Osteoblast (primary cell): ENCODE measurements around the gene PRMT9. TPM values are rescaled to one million over a fixed set of nuclear protein-coding genes. Genes with fewer than 3 reads are reported as not detected.

Experiments used
- DNase-seq: peaks from one replicate; pipeline ENCODE4 v3.0.0; 2011; ENCODE audit warnings: low spot score, mixed read lengths; ENCODE audit not compliant: insufficient read length; ENCODE audit errors: missing footprints
- H2AFZ ChIP-seq: 2 replicates; pipeline ENCODE4 v1.6.0; 2011; ENCODE audit warnings: mild to moderate bottlenecking, low read length
- H3K27ac ChIP-seq: 2 replicates; pipeline ENCODE4 v1.5.1; 2011; ENCODE audit warnings: mild to moderate bottlenecking, low read depth, low read length, moderate library complexity
- H3K27me3 ChIP-seq: 2 replicates; pipeline ENCODE4 v1.6.0; 2012; ENCODE audit warnings: mild to moderate bottlenecking, control low read depth, inconsistent platforms, low read length, moderate library complexity; ENCODE audit not compliant: insufficient read depth
- H3K36me3 ChIP-seq: 2 replicates; pipeline ENCODE4 v1.5.1; 2011; ENCODE audit warnings: mild to moderate bottlenecking, low read length, control low read depth, moderate library complexity; ENCODE audit not compliant: insufficient read depth
- H3K4me1 ChIP-seq: 2 replicates; pipeline ENCODE4 v1.5.1; 2011; ENCODE audit warnings: mild to moderate bottlenecking, low read length, control low read depth, moderate library complexity; ENCODE audit not compliant: insufficient read depth
- H3K4me2 ChIP-seq: 2 replicates; pipeline ENCODE4 v1.6.0; 2011; ENCODE audit warnings: mild to moderate bottlenecking, low read length; ENCODE audit not compliant: insufficient read depth
- H3K4me3 ChIP-seq: fragments of 200-600 bp; sonication (generic); 3 replicates; pipeline ENCODE4 v1.5.1; 2012; ENCODE audit warnings: mild to moderate bottlenecking, low read length, inconsistent platforms; ENCODE audit not compliant: insufficient read depth
- H3K79me2 ChIP-seq: 2 replicates; pipeline ENCODE4 v1.6.0; 2012; ENCODE audit warnings: mild to moderate bottlenecking, low read length, control low read depth, inconsistent platforms; ENCODE audit not compliant: insufficient read depth
- H3K9me3 ChIP-seq: 2 replicates; pipeline ENCODE4 v1.5.1; 2011; ENCODE audit warnings: low read depth, low read length, control low read depth
- H4K20me1 ChIP-seq: 2 replicates; pipeline ENCODE4 v1.6.0; 2012; ENCODE audit warnings: mild to moderate bottlenecking, low read length, control low read depth; ENCODE audit not compliant: insufficient read depth
- total RNA-seq: library from RNA; depleted of rRNA; stranded (reverse); fragments of >200 nt; gene quantifications from 2 replicates; pipeline ENCODE4 v1.2.3, GENCODE V29; 2012
- TF ChIP-seq, protein P1 (sequence below): IDR thresholded peaks from 2 replicates; pipeline ENCODE4 v1.5.1; 2011; ENCODE audit warnings: mild to moderate bottlenecking, low read depth, low read length, moderate library complexity; ENCODE audit errors: extremely low read depth

Gene PRMT9
- total RNA-seq, 1 donor, result 9.0 TPM

GRCh38 chr4:147658501-147658900 lies 25.5 kb downstream of the PRMT9 start:
- no peak overlapping the region for H2AFZ ChIP-seq
- H3K9me3 ChIP-seq, result no peaks in the 10 kb centered on the region
- H3K27ac ChIP-seq, result no peak overlapping the region
- H3K36me3 ChIP-seq, result peaks cover 17% of the 10 kb centered on the region
- TF ChIP-seq, protein P1, sequence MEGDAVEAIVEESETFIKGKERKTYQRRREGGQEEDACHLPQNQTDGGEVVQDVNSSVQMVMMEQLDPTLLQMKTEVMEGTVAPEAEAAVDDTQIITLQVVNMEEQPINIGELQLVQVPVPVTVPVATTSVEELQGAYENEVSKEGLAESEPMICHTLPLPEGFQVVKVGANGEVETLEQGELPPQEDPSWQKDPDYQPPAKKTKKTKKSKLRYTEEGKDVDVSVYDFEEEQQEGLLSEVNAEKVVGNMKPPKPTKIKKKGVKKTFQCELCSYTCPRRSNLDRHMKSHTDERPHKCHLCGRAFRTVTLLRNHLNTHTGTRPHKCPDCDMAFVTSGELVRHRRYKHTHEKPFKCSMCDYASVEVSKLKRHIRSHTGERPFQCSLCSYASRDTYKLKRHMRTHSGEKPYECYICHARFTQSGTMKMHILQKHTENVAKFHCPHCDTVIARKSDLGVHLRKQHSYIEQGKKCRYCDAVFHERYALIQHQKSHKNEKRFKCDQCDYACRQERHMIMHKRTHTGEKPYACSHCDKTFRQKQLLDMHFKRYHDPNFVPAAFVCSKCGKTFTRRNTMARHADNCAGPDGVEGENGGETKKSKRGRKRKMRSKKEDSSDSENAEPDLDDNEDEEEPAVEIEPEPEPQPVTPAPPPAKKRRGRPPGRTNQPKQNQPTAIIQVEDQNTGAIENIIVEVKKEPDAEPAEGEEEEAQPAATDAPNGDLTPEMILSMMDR, result no peak
- H3K4me2 ChIP-seq, result no peak overlapping the region
- no peak overlapping the region for H3K4me3 ChIP-seq
- no peaks in the 10 kb centered on the region for H4K20me1 ChIP-seq
- H3K27me3 ChIP-seq, result no peaks in the 10 kb centered on the region
- no peak for DNase-seq
- no peaks in the 10 kb centered on the region for H3K4me1 ChIP-seq
- no peaks in the 10 kb centered on the region for H3K79me2 ChIP-seq

DNA sequence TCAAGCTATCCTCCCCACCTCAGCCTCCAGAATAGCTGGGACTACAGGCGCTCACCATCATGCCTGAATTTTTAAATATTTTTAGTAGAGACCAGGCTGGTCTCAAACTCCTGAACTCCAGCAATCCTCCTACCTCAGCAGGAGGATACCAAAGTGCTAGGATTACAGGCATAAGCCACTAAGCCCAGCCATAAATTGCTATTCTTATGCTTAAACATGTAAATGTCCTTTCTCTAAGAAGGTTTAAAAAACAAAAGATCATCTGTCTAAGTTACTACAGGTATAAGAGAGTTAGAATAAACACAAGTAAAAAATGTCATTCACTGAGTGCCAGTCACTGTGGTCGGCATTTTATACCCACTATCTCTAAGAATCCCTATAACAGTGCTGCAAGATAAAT lies 28.3 kb downstream of the PRMT9 start:
- H3K79me2 ChIP-seq, result no peaks in the 10 kb centered on the region
- no peaks in the 10 kb centered on the region for H3K27me3 ChIP-seq
- no peak overlapping the region for H3K27ac ChIP-seq
- TF ChIP-seq, protein P1, result no peak
- H3K4me2 ChIP-seq, result no peak overlapping the region
- H3K36me3 ChIP-seq, result peaks cover 13% of the 10 kb centered on the region
- H2AFZ ChIP-seq, result no peak overlapping the region
- H4K20me1 ChIP-seq, result no peaks in the 10 kb centered on the region
- H3K9me3 ChIP-seq, result no peaks in the 10 kb centered on the region
- no peaks in the 10 kb centered on the region for H3K4me1 ChIP-seq
- no peak overlapping the region for H3K4me3 ChIP-seq
- DNase-seq, result no peak

GRCh38 chr4:147651563-147651962 lies 32.4 kb downstream of the PRMT9 start:
- TF ChIP-seq, protein P1, result no peak

GRCh38 chr4:147648656-147649055 lies 35.3 kb downstream of the PRMT9 start:
- no peak overlapping the region for H3K4me3 ChIP-seq
- no peaks in the 10 kb centered on the region for H3K36me3 ChIP-seq
- DNase-seq, result no peak
- peaks cover 14% of the 10 kb centered on the region for H3K79me2 ChIP-seq
- TF ChIP-seq, protein P1, result no peak
- H3K27me3 ChIP-seq, result no peaks in the 10 kb centered on the region
- H3K4me1 ChIP-seq, result peaks cover 6% of the 10 kb centered on the region
- H4K20me1 ChIP-seq, result no peaks in the 10 kb centered on the region
- H2AFZ ChIP-seq, result no peak overlapping the region
- no peak overlapping the region for H3K4me2 ChIP-seq
- no peaks in the 10 kb centered on the region for H3K9me3 ChIP-seq
- no peak overlapping the region for H3K27ac ChIP-seq

More at GRCh38 chr4:147651563-147651962, 32.4 kb downstream of the PRMT9 start:
- peaks cover 4% of the 10 kb centered on the region for H3K36me3 ChIP-seq
- H3K27ac ChIP-seq, result no peak overlapping the region
- no peak overlapping the region for H3K4me2 ChIP-seq
- peaks cover 6% of the 10 kb centered on the region for H3K4me1 ChIP-seq
- H3K79me2 ChIP-seq, result peaks cover 6% of the 10 kb centered on the region
- H3K4me3 ChIP-seq, result no peak overlapping the region
- no peaks in the 10 kb centered on the region for H3K9me3 ChIP-seq
- no peaks in the 10 kb centered on the region for H4K20me1 ChIP-seq
- no peaks in the 10 kb centered on the region for H3K27me3 ChIP-seq
- H2AFZ ChIP-seq, result no peak overlapping the region
- DNase-seq, result no peak
